GM12865 (cell line): ENCODE measurements around the gene GRSF1.

Source experiments
- DNase-seq: peaks from one replicate; pipeline ENCODE4 v3.0.0; 2010; ENCODE audit warnings: low read depth
- H3K4me3 ChIP-seq: 2 replicates; pipeline ENCODE4 v1.5.1; 2011; ENCODE audit warnings: mild to moderate bottlenecking, low read depth, low read length, control low read depth
- CTCF ChIP-seq: IDR thresholded peaks from 2 replicates; pipeline ENCODE4 v1.5.1; 2011; ENCODE audit warnings: low read length, control low read depth, low read depth, inconsistent platforms; ENCODE audit not compliant: insufficient read depth; ENCODE audit errors: missing control alignments

Gene GRSF1

DNA sequence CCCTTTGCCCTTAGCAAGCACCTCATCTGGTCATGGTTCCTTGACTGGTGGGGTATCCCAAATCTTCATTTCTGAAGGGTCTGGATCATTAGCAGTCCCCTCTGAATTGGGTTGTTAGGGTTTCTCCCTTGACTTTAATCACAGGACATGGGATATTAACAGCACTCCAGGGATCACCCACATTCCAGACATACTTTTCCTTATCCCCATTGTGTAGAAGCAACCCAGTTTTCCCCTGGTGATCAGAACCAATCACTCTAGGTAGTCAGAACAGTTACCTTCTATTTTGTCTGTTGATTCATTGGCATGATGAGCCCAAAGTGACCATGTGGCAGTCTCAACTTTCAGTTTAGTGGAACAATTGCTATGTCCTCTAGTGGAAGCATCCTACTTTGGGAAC, 29.1 kb upstream of the GRSF1 start:
- no peak overlapping the region for H3K4me3 ChIP-seq
- DNase-seq, result no peak
- no peak for TF ChIP-seq CTCF

- peak; percentile 76 for DNase-seq
- no peak overlapping the region; the same call in 1 of the 2 replicates for H3K4me3 ChIP-seq
- no peak for TF ChIP-seq CTCF
Observed at GRCh38 chr4:70863099-70863790, 23.6 kb upstream of the GRSF1 start.

DNA sequence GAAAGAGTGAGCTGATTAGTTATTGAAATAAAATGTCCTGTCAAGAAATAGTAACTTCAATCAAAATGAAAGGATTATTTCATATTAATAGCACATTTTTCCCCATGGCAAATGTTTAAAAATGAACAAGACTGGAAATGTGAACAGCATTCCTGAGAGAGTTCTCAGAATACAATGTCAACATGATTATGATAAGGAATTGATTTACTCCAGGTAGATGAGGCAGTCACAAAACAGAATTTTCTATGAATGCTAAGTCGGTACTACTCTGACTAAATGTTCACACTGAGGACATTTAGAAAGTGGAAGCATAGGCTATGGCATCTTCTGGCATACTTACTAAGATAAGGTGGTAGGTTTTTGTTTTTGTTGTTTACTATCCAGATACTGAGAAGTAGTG, 19.4 kb upstream of the GRSF1 start:
- DNase-seq, result no peak
- no peak overlapping the region for H3K4me3 ChIP-seq
- TF ChIP-seq CTCF, result no peak

- no peak for TF ChIP-seq CTCF
- H3K4me3 ChIP-seq, result no peak overlapping the region
- DNase-seq, result no peak
Observed at GRCh38 chr4:70858454-70858853, 18.8 kb upstream of the GRSF1 start.

DNA sequence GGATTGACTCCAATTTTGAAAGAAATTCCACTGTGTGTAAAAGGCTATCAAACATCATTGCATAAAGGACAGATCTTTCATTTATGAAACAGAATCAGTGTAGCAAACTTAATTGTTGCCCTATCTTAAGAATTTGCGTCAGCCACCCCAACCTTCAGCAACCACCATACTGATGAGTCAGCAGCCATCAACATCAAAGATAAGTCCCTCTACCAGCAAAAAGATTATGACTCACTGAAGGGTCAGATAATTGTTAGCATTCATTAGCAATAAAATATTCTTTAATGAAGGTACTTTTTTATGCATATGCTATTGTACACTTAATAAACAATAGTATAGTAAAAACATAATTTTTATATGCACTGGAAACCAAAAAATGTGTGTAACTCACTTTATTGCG, 15.8 kb upstream of the GRSF1 start:
- DNase-seq, result no peak
- H3K4me3 ChIP-seq, result no peak overlapping the region
- no peak for TF ChIP-seq CTCF

DNA sequence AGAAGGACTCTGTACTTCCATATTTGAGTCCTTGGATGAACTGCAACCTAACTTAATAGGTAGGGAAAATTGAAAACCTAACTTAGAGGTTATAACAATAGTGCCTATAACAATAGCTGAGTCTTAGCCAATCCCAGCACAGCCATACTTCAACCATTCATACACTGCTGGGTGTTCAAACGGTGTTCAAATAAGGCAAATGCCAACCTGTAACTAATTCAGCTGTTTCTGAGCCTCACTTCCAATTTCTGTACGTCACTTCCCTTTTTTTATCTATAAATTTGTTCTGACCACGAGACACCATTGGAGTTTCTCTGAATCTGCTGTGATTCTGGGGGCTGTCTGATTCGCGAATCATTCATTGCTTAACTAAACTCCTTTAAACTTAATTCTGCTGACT, 9.6 kb upstream of the GRSF1 start:
- TF ChIP-seq CTCF, result no peak
- no peak for DNase-seq
- no peak overlapping the region for H3K4me3 ChIP-seq

GRCh38 chr4:70844180-70844579, 4.5 kb upstream of the GRSF1 start:
- H3K4me3 ChIP-seq, result no peak overlapping the region
- TF ChIP-seq CTCF, result no peak
- peak; percentile 58 for DNase-seq
